GM19240 (cell line): ENCODE data around the gene UQCRC1.

Source experiments
- DNase-seq: peaks from one replicate; pipeline ENCODE4 v3.0.0; 2011; ENCODE audit warnings: low spot score; ENCODE audit not compliant: insufficient read length

The UQCRC1 gene

DNA sequence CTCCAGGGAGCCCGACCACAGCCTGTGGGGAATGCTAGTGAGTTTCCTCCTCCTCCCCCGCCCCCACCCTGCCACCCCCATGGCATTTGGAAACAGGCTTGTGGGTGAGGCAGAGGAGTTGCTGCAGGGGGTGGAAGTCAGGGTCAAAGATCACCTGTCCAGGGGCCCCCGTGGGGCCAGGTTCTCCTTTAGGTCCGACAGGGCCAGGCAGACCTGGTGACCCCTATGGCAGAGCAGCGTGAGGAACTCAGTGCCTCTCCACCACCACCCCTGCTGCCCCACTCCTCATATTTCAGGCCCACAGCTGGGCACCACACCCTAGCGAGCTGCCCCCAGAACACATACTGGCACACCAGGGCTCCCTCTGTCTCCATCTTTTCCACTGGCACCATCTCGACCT, 36.9 kb downstream of the UQCRC1 start:
- DNase-seq = no peak

DNA sequence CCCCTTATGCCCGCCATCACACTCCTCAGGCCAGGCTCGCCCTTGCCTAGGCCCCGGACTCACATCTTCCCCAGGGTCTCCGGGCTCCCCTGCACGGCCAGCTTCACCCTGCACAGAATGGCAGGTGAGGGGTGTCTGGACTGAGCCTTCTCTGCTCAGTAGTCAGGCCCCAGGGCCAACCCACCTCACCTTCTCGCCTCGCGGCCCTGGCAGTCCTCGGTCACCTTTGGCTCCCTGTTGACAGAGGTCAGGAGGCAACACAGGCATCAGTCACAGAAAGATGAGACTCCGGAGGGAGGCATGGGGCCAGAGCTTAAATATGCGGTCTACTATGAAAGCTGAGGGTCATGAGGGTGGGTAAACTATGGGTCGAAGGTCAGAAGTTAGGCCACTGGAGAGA, 37.5 kb downstream of the UQCRC1 start:
- DNase-seq = no peak

DNA sequence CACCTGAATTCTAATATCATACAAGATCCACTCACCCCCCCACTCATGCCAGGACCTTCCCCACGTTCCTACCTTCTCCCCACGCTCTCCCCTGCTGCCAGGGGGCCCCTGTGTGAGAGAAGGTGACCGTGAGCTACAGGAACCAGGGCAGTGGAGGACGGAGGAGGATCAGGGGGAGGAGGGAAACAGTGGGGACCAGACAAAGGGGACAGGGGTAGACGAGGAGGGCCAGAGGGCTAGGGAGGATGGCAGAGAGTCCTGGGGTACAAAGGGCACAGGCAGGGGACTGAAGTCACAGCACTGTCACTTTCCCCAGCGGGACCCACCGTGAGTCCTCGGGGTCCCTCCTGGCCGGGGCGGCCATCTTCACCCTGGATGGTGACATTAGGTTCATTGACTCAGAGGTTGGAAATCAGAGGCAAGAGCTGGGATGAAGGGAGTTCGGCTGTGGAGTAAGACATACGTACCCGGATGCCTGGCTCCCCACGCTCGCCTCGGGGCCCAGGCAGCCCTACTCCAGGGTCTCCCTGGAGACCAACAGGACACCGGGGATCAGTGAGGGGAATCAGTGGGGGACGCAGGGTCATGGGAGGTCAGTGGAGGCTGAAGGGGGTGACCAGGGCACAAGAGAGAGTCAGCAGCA, 39.5 kb downstream of the UQCRC1 start:
- no peak for DNase-seq

DNA sequence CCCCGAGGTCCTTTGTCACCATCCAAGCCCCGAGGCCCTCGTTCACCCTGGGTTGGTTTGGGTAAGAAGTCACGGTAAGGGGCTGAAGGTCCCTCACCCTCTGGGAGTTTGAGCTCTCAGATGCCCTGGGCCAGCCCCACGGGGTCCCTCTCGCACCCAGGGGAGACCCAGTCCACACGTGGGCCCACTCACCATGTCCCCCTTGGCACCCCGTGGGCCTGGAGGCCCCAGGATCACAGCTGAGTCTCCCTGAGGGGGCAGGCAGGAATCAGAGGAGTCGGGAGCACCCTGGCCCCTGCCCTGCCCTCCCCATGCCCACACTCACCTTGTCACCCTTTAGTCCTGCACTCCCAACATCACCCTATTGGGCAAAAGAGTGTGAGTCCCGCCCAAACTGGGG, 40.0 kb downstream of the UQCRC1 start:
- DNase-seq = no peak

DNA sequence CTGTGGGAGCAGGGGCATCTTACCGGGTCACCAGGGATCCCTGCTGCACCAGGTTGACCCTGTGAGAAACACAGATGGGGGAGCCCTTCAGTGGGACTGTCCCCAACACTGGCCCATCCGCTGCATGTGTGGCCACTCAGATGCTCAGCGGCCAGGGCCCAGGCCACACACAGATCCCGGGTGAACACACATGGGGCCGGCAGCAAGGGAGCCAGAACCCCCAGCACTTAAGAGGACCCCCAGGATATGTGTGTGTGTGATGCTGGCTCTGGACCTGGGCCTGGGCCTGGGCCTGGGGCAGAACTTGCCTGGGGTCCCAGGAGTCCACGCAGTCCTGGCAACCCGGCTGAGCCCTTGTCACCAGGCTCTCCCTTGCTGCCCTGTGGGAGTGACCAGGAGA, 41.0 kb downstream of the UQCRC1 start:
- no peak for DNase-seq

DNA sequence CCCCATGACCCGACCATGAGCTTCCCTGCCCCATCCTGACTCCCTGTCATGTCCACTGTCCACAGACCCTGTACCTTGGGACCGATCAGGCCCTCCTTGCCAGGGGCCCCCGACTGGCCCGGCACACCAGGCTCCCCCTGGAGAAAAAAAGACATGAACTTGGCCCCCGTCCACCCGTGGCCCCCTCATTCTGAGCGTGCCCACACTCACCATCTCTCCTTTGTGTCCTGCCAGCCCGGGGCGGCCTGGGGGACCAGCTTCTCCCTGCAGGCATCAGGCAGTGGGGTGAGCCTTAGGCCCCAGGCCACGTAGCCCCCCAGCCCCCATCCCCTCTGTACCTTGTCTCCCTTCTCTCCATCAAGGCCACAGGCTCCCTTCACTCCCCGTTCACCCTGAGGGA, 41.9 kb downstream of the UQCRC1 start:
- no peak for DNase-seq

DNA sequence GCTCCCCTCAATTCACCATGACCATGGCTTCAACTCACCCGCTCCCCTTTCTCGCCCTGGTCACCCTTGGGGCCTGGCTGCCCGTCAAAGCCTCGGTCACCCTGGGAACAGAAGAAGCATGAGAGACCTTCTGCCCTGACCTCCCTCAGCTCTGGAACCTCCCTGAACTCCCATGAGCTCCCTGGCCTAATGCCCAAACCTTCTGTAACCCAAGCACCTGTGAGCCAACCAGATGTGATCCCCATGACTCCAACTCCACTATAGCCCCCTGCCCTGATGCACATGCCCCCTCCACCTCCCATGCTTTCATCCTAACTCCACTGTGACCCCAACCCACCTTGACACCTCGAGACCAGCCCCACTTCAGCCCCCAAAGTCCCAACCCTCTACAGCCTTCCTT, 42.4 kb downstream of the UQCRC1 start:
- no peak for DNase-seq

DNA sequence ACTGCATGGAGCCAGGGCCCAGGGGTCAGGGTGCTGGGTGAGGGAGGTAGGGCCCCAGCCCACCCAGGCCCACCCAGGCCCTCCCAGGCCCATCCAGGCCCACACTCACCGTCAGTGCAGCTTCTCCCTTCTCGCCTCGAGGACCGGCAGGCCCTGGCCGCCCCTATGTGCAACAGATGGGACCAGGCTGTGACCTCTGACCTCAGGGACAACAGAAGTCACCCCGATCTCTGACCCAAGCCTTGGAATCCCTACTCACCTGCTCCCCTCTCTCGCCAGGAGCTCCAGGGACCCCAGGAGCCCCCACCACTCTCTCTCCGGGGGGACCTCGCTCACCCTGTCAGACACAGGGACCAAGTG, 43.1 kb downstream of the UQCRC1 start:
- DNase-seq = no peak

DNA sequence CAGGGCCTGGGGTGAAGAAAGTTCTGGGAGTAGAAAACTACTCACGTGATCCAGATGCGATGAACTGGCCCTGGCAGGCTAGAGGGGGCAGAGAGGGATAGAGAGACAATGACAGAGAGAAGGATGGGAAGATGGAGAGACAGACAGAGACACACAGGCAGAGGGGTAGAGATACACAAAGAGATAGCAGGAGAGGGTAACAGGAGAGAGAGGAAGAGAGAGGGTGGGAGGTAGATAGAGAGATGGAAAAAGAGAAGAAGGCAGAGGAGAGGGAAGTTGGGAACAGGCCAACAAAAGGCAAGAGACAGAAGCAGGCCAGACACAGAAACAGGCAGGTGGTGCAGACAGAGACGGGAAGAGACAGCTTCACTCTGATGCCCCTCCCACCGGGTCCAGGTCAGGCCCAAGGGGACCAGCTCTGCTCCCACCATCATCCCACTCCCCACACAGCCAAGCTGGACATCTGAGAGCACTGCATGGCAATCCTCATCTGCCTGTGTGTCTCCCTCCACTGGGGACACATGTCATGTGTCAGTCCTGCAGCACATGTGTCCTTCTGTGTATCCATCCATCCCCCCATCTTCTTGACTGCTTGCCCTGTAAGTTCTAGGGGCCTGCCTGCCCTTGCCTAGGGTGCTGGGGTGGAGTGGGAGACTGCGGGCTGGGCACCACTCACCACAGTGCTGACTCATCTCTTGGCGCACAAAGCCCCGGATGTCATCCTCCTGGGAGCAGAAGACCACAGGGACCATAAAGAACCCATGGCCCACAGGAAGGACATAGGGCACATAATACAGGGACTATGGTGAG, 43.6 kb downstream of the UQCRC1 start:
- DNase-seq = no peak

DNA sequence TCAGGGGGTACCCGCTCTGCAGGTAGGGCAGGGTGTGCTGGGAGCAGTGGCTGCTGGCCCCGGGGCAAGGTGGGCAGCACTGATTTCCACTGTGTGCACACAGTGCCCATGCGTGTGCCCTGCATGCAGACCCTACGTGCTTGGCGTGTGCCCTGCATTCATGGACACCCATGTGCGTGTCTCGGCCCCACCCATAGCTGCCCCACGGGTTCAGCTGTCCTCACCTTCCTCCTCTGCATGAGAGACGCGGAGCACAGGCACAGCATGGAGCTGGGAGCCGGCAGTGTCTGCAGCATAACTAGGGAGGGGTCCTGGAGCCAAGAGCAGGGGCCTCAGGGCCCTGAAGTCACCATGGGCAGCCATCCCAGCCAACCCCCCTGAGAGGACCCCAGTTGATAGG, 44.3 kb downstream of the UQCRC1 start:
- no peak for DNase-seq

DNA sequence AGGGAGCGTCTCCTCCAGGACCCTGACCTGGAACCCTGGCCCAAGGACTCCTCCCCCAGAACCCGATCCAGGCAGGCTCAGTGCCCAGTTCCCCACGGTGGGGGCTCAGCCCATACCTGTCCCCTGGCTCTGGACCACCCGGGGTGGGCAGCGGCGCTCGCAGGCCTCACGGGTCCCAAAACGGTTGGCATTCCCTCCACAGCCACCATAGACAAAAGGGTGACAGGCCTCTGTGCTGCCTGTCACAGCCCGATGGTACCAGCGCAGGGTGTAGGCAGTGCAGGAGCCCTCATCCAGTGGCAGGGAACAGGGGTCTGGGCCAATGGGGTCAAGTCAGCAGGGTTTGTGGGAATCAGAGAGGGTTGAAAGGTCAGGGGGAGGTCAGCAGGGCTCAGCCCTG, 44.8 kb downstream of the UQCRC1 start:
- DNase-seq = no peak

DNA sequence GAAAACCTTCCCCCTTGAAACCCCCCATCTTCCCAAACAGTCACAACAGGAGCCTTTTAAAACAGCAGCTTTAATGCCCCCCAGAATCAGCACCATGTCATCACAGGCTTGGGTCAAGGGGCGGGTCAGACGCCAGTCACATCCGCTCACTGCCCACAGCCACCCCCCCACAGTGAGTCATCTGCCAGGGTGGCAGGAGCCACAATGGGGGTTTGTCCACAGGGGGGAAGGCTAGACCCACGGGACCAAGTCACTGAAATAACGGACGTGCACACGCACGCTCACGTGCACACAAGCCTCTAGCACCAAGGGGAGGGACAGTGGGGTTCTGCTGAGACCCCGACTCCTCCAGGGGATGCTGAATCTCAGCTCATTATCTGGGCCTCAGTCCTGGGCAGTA, 45.4 kb downstream of the UQCRC1 start:
- DNase-seq = no peak

DNA sequence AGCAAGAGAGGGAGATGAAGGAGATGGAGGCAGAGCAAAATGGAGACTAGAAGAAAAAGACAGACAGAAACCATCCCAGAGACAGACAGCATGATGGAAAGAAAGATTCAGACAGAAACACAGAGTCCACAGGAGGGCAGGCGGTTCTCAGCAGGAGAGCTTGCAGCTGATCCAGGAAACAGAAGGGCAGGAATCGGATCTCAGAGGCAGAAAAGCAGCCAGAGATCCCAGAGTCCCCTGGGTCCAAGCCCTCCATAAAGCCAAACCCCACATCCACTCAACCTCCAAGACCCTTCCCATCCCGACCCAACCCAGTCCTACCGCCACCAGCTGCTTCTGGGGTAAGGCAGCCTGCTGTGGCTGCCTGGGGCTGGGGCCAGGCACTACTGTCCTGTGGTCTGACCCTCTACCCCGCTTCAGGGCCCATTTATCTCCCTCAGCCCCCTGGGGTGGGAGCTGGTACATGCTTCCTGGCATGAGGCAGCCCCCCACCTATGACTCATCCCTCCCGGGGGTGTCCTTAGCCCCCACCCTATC, 46.0 kb downstream of the UQCRC1 start, which contains the start of gene UCN2:
Gene UCN2 (minus strand): TSS at position 400 of the 537 bp plus-strand sequence. CDS start 657 bp downstream, outside the sequence.
- no peak for DNase-seq

DNA sequence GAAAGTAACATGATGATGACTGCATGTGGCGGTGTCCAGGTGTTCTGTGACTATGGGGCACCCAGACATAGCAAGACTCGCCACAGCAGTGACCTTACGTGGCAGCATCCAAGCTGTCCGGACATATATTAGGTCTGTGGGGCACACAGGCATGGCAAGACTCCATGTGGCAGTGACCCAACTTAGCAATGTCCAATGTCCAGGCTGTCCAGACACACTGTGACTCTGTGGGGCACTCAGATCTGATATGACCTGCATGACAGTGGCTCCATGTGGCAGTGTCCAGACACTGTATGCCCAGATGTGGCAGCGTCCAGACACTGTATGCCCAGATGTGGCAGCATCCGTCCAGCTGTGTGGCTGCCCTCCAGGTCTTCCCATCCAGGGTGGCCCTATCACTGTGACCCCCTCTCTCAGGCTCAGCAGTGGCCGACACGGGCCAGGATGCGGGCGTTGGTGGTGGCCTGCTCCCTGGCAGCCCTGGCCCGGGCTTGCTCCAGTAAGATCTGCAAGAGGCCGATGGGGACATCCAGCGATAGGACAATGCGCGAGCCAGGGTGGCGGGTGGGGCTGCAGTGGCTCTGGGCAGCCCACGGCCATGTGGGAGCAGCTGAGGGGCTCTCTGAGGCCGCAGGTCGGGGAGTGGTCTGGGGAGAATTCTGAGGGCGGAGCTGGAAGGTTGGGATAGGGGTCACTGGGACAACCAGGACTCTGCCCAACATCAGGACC, 46.9 kb downstream of the UQCRC1 start:
- no peak for DNase-seq

DNA sequence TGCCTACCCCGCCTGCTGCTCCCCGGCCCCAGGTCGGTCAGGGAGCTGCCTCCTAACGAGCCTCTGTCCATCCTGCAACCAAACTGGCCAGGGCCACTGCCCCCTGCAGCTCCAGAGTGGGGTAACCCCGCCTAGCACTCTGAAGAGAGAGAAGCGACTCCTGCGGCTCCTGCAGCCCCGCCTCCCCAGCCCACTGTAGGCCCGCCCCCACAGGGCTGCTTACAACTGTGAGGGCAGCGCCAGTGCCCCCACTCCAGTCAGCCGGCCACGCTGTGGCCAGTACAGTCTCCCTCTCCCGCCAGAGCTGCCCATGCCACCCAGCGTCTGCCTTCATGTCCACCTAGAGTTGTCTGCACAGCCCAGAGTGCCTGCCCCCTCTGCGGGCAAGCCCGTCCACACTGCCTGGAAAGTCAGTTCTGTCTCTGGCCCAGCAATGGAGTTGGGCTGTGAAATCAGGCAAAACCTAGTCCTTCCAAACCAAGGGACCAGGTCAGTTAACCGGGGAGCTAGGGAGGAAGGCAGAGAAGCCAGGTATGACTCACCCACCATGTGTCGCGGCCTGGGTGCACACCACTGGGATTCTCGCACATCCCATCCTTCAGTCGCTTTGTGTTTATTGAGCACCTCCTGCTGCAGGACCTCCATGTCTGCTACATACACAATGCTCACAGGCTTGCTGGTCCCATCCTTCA, 48.3 kb downstream of the UQCRC1 start:
- DNase-seq = no peak

DNA sequence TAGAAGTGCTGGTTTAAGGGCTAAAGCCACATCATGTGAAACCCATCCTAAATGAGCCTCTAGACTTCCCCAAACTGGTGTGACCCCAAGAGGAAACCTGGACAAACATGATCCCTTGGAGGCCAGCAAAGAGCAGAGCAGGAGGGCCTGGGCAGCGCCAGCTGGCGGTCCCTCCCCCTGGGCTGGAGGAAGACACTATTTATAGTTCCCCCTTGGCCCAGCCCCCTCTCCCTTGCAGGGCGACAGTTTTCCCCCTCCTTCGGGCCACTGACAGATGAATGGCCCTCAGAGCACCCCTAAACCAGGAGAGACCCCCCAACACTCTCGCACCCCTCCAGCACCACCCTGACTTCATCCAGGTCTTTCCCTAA, 48.8 kb downstream of the UQCRC1 start:
- no peak for DNase-seq

DNA sequence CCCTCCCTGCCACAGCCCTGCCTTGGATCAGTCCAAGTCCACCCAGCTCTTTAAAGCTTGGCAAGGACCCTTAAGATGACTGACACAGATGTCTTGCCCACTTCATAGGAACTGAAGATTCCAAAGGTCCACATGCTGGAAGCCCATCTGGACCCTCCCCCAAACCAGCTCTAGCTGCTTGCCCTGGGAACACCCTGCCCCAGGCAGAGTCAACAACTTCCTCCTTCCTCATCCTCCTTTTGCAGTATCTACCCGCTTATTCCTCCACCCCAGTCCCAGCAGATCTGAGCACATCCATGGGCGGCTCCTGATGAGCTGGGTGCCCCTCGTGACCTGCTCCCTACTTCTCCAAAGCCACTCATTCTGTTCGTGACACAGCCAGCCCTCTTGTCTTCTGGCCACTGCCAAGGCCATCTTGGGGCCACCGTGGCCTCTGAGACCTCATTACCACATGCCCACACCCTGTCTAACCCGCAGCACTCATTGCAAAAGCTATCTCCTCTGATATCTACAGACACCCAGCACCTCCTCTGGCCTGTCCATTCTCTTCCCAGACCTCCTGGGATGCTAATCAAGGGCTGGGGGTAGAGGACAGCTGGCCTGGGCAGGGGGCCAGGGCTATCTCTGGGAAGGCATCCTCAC, 50.8 kb downstream of the UQCRC1 start:
- no peak for DNase-seq

DNA sequence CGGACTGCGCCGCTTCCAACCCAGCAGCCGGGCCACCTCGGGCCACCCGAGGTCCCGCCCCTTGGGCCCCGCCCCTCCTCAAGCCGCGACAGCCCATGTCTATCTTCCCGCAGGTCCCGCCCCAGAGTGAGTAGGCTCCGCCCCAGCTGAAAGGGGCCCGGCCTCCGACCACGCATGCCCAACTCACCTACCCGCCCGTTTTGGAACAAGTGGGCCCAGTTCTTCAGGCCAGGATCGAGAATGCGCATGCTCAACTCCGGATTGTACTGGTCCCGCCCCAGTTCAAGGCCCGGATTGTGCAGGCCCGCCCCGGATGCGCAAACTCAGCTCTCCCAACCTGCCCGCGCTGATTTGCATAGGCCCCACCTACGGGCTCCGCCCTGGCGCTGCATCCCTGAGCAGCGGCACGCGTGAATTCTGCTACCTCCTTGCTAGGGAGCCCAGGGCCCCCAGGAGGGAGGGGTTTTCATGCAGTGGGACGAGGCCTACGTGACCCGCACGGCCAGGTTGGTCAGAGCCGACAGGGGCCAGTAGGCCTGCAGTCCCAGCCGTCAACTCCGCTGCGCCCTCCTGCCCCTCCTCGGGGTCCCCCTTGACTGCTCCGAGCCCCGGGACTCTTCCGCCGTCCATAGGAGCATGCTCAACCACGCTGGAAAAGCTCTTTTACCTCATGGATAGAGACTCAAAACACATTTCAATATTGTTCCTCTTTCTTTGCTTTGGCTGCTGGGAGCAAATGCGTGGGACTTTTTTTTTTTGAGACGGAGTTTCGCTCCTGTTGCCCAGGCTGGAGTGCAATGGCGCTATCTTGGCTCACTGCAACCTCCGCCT, 52.4 kb downstream of the UQCRC1 start, which contains the start of gene PFKFB4:
Gene PFKFB4 (minus strand): TSS at position 8 of the 831 bp plus-strand sequence. CDS start 26 bp downstream, outside the sequence.
- peak; percentile 88 for DNase-seq

DNA sequence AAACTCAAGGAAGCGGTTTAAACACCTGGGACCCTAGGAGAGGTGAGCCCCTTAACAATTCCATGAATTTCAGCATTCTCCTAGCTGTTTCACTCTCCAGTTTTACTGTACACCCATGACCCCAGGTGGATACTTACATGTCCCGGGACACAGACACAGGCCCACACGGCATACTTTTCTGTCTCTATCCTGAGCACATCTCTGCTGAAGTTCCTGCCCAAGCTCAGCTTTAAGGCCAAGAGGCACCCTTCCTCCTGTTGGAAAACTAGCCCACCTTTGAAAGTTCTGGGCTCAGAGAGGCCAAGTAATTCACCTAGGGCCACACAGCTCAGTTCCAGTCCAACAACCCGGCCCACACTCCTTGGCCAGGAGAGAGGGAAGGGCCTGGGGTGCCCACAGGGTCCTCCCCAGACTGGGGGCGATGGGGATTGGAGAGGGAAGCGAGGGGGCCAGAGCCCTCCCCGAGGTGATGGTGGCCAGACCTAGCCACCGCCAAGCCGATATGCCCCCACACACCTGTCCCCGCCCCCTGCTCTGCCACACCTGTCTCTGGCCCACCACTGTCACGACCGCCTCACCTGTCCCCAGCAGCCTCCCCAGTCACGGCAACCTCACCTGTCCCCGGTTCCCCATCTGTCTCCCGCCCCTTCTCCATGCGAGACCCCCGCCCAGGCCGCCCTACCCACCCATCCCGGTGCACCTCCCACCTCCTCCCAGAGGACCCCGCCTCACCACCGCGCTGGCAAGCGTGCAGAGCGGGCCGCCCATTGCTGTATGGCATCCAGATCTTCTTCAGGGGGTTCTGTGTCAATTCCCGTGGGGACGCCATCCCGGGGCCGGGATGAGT, 53.3 kb downstream of the UQCRC1 start:
- no peak for DNase-seq
